ENCODE data around the gene MICU2.

Gene MICU2

GRCh38 chr13:21458813-21459701, 144.9 kb downstream of the MICU2 start, which contains the start of gene ZDHHC20:
Gene ZDHHC20, minus strand, starts transcription at chr13:21459303. Its CDS starts 132 bp downstream, at chr13:21459171.
- TF ChIP-seq CTCF (IDR thresholded peaks at IDR 0.05; ENCODE audit: low read length), result no peak
- TF ChIP-seq EZH2 (IDR thresholded peaks at IDR 0.05; ENCODE audit: borderline replicate concordance, low read length), result no peak
- Histone ChIP-seq H3K9ac (ENCODE audit: low read length) (peak within 1 kb of the TSS; percentile 91), H3K4me2 (ENCODE audit: low read length) (peak within 1 kb of the TSS; percentile 92), H3F3A (ENCODE audit: insufficient read depth, low read length) (no peaks in the 10 kb centered on the region), H3K27me3 (ENCODE audit: insufficient read depth, low read length) (no peaks in the 10 kb centered on the region), H3K4me1 (ENCODE audit: insufficient read depth, low read length, severe bottlenecking) (peaks cover 23% of the 10 kb centered on the region), H3K27ac (ENCODE audit: low read depth, low read length, poor library complexity, severe bottlenecking) (peak within 1 kb of the TSS; percentile 66), H3K36me3 (ENCODE audit: insufficient read depth, low read length) (no peaks in the 10 kb centered on the region; the same call in 1 of the 2 replicates), H3K79me2 (ENCODE audit: insufficient read depth, low read length) (peaks cover 46% of the 10 kb centered on the region), H3K4me3 (ENCODE audit: low read depth, low read length, poor library complexity, severe bottlenecking) (peak within 1 kb of the TSS; percentile 95), H3K9me3 (ENCODE audit: low read length) (no peaks in the 10 kb centered on the region), H3K9me2 (ENCODE audit: low read depth, low read length) (no peaks in the 10 kb centered on the region), H4K20me1 (ENCODE audit: insufficient read depth, low read length) (no peaks in the 10 kb centered on the region), H2AFZ (ENCODE audit: low read length) (peak within 1 kb of the TSS; percentile 99; the same call in 1 of the 2 replicates)

DNA sequence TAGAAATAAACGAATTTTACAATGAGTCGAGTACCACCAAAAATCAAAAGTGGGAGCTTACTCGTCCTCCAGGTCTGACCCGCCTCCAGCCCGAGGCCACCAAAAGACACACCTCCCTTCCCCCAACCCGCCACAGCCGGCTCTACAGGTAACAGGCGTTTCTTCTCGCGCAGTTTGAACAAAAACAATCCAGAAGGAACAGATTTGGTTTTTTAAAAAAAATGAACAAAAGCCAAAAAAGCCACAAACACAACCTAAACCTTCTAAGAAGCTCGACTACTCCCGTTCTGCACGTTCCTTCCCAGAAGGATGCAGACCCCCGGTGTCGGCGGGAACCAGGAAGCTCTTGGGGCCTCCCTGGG, 145.5 kb downstream of the MICU2 start:
- H3K27ac ChIP-seq (ENCODE audit: low read depth, low read length, poor library complexity, severe bottlenecking), result peak overlapping the region; percentile 66
- H4K20me1 ChIP-seq (ENCODE audit: insufficient read depth, low read length), result no peaks in the 10 kb centered on the region
- no peak overlapping the region for H2AFZ ChIP-seq (ENCODE audit: low read length)
- TF ChIP-seq CTCF (IDR thresholded peaks at IDR 0.05; ENCODE audit: low read length), result no peak
- no peak for TF ChIP-seq EZH2 (IDR thresholded peaks at IDR 0.05; ENCODE audit: borderline replicate concordance, low read length)
- H3F3A ChIP-seq (ENCODE audit: insufficient read depth, low read length), result no peaks in the 10 kb centered on the region
- no peaks in the 10 kb centered on the region for H3K9me2 ChIP-seq (ENCODE audit: low read depth, low read length)
- peak overlapping the region; percentile 95 for H3K4me3 ChIP-seq (ENCODE audit: low read depth, low read length, poor library complexity, severe bottlenecking)
- H3K4me1 ChIP-seq (ENCODE audit: insufficient read depth, low read length, severe bottlenecking), result peaks cover 23% of the 10 kb centered on the region
- H3K9me3 ChIP-seq (ENCODE audit: low read length), result peaks cover 1% of the 10 kb centered on the region; the same call in 1 of the 2 replicates
- H3K9ac ChIP-seq (ENCODE audit: low read length), result peak overlapping the region; percentile 91
- H3K27me3 ChIP-seq (ENCODE audit: insufficient read depth, low read length), result no peaks in the 10 kb centered on the region
- no peaks in the 10 kb centered on the region; the same call in 1 of the 2 replicates for H3K36me3 ChIP-seq (ENCODE audit: insufficient read depth, low read length)
- H3K79me2 ChIP-seq (ENCODE audit: insufficient read depth, low read length), result peaks cover 51% of the 10 kb centered on the region
- peak overlapping the region; percentile 92 for H3K4me2 ChIP-seq (ENCODE audit: low read length)

GRCh38 chr13:21453387-21454081, 150.4 kb downstream of the MICU2 start:
- H3F3A ChIP-seq (ENCODE audit: insufficient read depth, low read length), result no peaks in the 10 kb centered on the region
- no peaks in the 10 kb centered on the region for H3K9me2 ChIP-seq (ENCODE audit: low read depth, low read length)
- TF ChIP-seq CTCF (IDR thresholded peaks at IDR 0.05; ENCODE audit: low read length) (no peak), EZH2 (IDR thresholded peaks at IDR 0.05; ENCODE audit: borderline replicate concordance, low read length) (no peak)
- no peak overlapping the region for H3K9ac ChIP-seq (ENCODE audit: low read length)
- H3K4me2 ChIP-seq (ENCODE audit: low read length), result no peak overlapping the region
- no peak overlapping the region for H3K27ac ChIP-seq (ENCODE audit: low read depth, low read length, poor library complexity, severe bottlenecking)
- H3K4me3 ChIP-seq (ENCODE audit: low read depth, low read length, poor library complexity, severe bottlenecking), result no peak overlapping the region
- peaks cover 11% of the 10 kb centered on the region for H3K9me3 ChIP-seq (ENCODE audit: low read length)
- peaks cover 18% of the 10 kb centered on the region for H3K4me1 ChIP-seq (ENCODE audit: insufficient read depth, low read length, severe bottlenecking)
- no peaks in the 10 kb centered on the region for H3K27me3 ChIP-seq (ENCODE audit: insufficient read depth, low read length)
- peaks cover 92% of the 10 kb centered on the region for H3K79me2 ChIP-seq (ENCODE audit: insufficient read depth, low read length)
- no peak overlapping the region for H2AFZ ChIP-seq (ENCODE audit: low read length)
- no peaks in the 10 kb centered on the region; the same call in 1 of the 2 replicates for H3K36me3 ChIP-seq (ENCODE audit: insufficient read depth, low read length)
- H4K20me1 ChIP-seq (ENCODE audit: insufficient read depth, low read length), result no peaks in the 10 kb centered on the region
